Ovary (tissue), 9 donors: Measurements from ENCODE around the gene POLR1E. TPM values are rescaled to one million over a fixed set of nuclear protein-coding genes. Genes with fewer than 3 reads are reported as not detected.

Experiments
- DNase-seq, 5 donors: peaks; one replicate each; pipeline ENCODE4 v3.0.0-alpha.2; 2019 to 2020
- H3K27ac ChIP-seq, 2 donors: fragments of 200-600 bp; one replicate each; pipeline versions ENCODE4 v1.5.1 to v1.8.0; 2019 to 2022
- H3K27me3 ChIP-seq: fragments of 200-600 bp; one replicate; pipeline ENCODE4 v1.8.0; 2022
- H3K36me3 ChIP-seq: fragments of 200-600 bp; sonication (generic); one replicate; pipeline ENCODE4 v1.5.1; 2019
- H3K4me1 ChIP-seq: one replicate; pipeline ENCODE4 v1.8.1; 2013; ENCODE audit warnings: mild to moderate bottlenecking, moderate library complexity; ENCODE audit not compliant: insufficient read depth
- H3K4me3 ChIP-seq: fragments of 200-600 bp; sonication (generic); one replicate; pipeline ENCODE4 v1.5.1; 2017
- H3K9me3 ChIP-seq, 2 donors: fragments of 200-600 bp in 1 of 2; sonication (generic) in 1 of 2; one replicate each; pipeline versions ENCODE4 v1.5.1 to v1.8.1; 2013 to 2019; ENCODE audit warnings: mild to moderate bottlenecking in 1 of 2, moderate library complexity in 1 of 2
- CTCF ChIP-seq, 3 donors: fragments of 450-650 bp in 2 of 3; fragments of 200-600 bp in 1 of 3; IDR thresholded peaks; one replicate each; pipeline versions ENCODE4 v1.5.1 to v1.8.0; 2016 to 2022; ENCODE audit warnings: antibody characterized with exemption in 3 of 3, mild to moderate bottlenecking in 1 of 3
- EP300 ChIP-seq: sonication (generic); formaldehyde crosslinking; IDR thresholded peaks from one replicate; pipeline ENCODE4 v1.6.1; 2017; ENCODE audit warnings: antibody characterized with exemption
- POLR2A ChIP-seq: fragments of 450-650 bp; IDR thresholded peaks from one replicate; pipeline ENCODE4 v1.6.1; 2017; ENCODE audit warnings: antibody characterized with exemption, mild to moderate bottlenecking, moderate library complexity
- WGBS, 3 donors: extraction: QIAGEN DNeasy Blood & Tissue Kit in 1 of 3; methylation state at CpG; one replicate each; pipeline versions ENCODE4 v1.1.5 to v1.1.7; 2013 to 2017; 5-methylcytosine and 5-hydroxymethylcytosine counted together
- intact Hi-C, 4 donors: fragments of 100-400 bp; cut with DNase I; formaldehyde crosslinking; loops; one replicate each; pipeline versions ENCODE4 v1.11.0 to v1.15.1; 2022 to 2023
- polyA plus RNA-seq, 2 donors: library from polyadenylated mRNA; stranded (reverse); fragments of 200-250 nt in 1 of 2; fragments of 350-450 nt in 1 of 2; fragmentation: Illumina TruSeq in 1 of 2; extraction: RNeasy Lipid Tissue Mini Kit (QIAGEN cat#74804) in 1 of 2; gene quantifications; one replicate each; pipeline ENCODE4 v1.2.3, GENCODE V29; 2013 to 2014
- total RNA-seq, 7 donors: library from RNA; depleted of rRNA in 2 of 7; stranded (reverse); fragments of >200 nt in 2 of 7; fragmentation: NEBNext Ultra II Directional in 3 of 7; extraction: Animal tissue kit (Norgen Biotek cat#: 25700) in 3 of 7; gene quantifications; one replicate each; pipeline versions ENCODE4 v1.1.0 to v1.2.4, GENCODE V29; 2016 to 2023
- donor health status: DM: no; HTN: no; CAD: no; lungs with moderate emphysema.
- donor health status: DM: no; HTN: no; CAD: no.
- donor health status: Bipolar disorder and iron deficiency.
- donor health status: DM: yes; HTN: yes; CAD: no.
- donor health status: DM: no; HTN: no; CAD: no.
- donor health status: DM: yes; HTN: yes; CAD: no.

Gene POLR1E
- total and polyA plus RNA-seq, 9 donors, result 26.3 to 48.9 (median 39.1) TPM

- DNase-seq, result no peak
Observed at GRCh38 chr9:37515620-37516258, 30.0 kb downstream of the POLR1E start.

GRCh38 chr9:37517923-37518322 is 32.2 kb downstream of the POLR1E start:
- WGBS, 3 donors, result 74 to 81% (median 76%) methylated on average over 13 of the region's 13 CpGs
- no peak overlapping the region for H3K4me3 ChIP-seq
- no peak overlapping the region for H3K27ac ChIP-seq
- TF ChIP-seq CTCF (IDR thresholded peaks at IDR 0.05), result no peak
- no peak for TF ChIP-seq POLR2A
- TF ChIP-seq EP300, result no peak
- intact Hi-C loops, result no loop called here
- DNase-seq, result no peak
- H3K27me3 ChIP-seq, result no peaks in the 10 kb centered on the region
- no peaks in the 10 kb centered on the region for H3K4me1 ChIP-seq
- H3K36me3 ChIP-seq, result no peaks in the 10 kb centered on the region
- no peaks in the 10 kb centered on the region for H3K9me3 ChIP-seq

More at GRCh38 chr9:37515620-37516258, 30.0 kb downstream of the POLR1E start:
- Histone ChIP-seq H3K27me3 (no peaks in the 10 kb centered on the region), H3K36me3 (no peaks in the 10 kb centered on the region), H3K9me3 (no peaks in the 10 kb centered on the region), H3K4me3 (no peak overlapping the region), H3K27ac (no peak overlapping the region), H3K4me1 (no peaks in the 10 kb centered on the region)
- 92 to 94% (median 93%) methylated on average over 14 of the region's 14 CpGs for WGBS, 3 donors
- TF ChIP-seq CTCF (IDR thresholded peaks at IDR 0.05) (no peak), EP300 (no peak), POLR2A (no peak)
- intact Hi-C loops, result no loop called here

- 68 to 71% (median 69%) methylated on average over 3 of the region's 3 CpGs for WGBS, 3 donors
- TF ChIP-seq EP300, result no peak
- TF ChIP-seq CTCF (IDR thresholded peaks at IDR 0.05), result no peak
- no peak for DNase-seq
- H3K36me3 ChIP-seq, result no peaks in the 10 kb centered on the region
- no peaks in the 10 kb centered on the region for H3K4me1 ChIP-seq
- intact Hi-C loops, result no loop called here
- no peaks in the 10 kb centered on the region for H3K9me3 ChIP-seq
- H3K27me3 ChIP-seq, result no peaks in the 10 kb centered on the region
- no peak overlapping the region for H3K4me3 ChIP-seq
- no peak overlapping the region for H3K27ac ChIP-seq
Observed at GRCh38 chr9:37520641-37521040, 34.9 kb downstream of the POLR1E start.

- H3K27me3 ChIP-seq, result no peaks in the 10 kb centered on the region
- H3K27ac ChIP-seq, result no peak overlapping the region
- DNase-seq, result no peak
- intact Hi-C loops, result no loop called here
- no peaks in the 10 kb centered on the region for H3K36me3 ChIP-seq
- H3K9me3 ChIP-seq, result no peaks in the 10 kb centered on the region
- H3K4me3 ChIP-seq, result no peak overlapping the region
- WGBS, 3 donors, result 90 to 94% (median 93%) methylated on average over 10 of the region's 10 CpGs
- no peak for TF ChIP-seq EP300
- TF ChIP-seq CTCF (IDR thresholded peaks at IDR 0.05), result no peak
- TF ChIP-seq POLR2A, result no peak
- H3K4me1 ChIP-seq, result no peaks in the 10 kb centered on the region
Observed at GRCh38 chr9:37521111-37521510, 35.4 kb downstream of the POLR1E start.
